ENCODE data around the gene NUB1.

The NUB1 gene

DNA sequence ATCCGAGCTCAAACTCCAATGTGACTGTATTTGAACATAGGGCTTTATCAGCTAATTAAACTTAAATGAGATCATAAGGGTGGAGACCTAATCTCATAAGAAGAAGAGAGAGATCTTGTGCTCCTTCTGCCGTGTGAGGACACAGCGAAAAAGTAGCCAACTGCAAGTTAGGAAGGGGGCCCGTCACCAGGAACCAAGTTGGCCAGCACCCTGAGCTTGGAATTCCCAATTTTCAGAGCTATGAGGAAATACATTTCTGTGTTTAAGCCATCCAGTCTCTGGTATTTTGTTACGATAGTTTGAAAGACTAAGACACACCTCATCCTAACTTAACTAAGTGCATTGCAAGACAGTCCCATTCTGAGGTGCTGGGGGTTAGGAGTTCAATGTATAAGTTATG lies 82.3 kb downstream of the NUB1 start:
- DNase-seq (ENCODE audit: low read depth in 2 of 2), result no peak

DNA sequence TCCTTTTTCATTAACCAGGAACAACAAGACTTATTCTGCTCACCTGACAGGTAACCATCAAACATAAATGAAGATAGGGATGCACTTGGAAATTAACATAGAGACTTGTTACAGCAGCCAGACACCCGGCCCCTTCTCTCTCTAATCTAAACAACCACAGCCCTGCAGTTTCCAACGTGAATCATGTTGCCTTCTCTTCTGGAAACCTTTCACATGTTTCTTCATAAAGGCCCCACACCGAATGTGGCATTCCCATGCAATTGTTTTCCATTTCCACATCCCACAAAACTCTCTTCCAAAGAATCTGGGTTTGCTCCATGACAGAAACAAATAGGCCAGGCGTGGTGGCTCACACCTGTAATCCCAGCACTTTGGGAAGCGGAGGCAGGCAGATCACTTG lies 83.2 kb downstream of the NUB1 start:
- no peak for DNase-seq (ENCODE audit: low read depth in 2 of 2)

DNA sequence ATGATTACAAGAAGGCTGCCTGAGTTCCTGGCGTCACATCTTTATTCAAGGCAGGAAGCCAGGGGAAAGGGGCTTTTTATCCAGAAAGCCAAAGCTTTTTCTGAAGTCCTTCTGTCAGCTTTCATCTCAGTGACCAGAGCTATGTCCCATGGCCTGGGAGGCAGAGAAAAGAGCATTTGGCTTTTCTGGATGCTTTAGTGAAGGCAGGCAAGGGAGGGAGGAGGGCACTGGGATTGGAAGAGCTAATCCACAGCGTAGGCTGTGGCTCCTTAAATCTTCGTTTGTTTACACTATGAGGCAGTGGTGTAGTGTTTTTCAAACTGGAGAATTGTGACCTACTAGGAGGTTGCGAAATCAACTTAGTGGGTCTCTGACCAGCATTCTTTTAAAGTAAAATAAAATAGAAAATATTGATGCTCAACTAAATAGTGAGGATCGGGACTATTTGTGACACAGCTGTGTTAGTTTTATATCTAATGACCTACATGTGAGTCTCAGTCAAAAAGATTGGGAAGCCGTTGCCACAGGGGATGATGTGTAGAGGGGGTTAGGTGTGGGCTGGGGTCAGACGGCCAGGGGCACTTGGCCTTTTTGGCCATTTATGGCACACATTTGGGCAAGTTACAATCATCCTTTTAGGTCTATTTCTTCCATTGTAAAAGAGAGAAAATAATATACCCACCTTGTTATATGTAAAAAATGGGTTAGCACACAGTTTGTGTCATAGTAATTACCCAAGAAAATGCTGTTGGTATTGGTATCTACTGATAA lies 84.2 kb downstream of the NUB1 start:
- no peak for DNase-seq (ENCODE audit: low read depth in 2 of 2)

DNA sequence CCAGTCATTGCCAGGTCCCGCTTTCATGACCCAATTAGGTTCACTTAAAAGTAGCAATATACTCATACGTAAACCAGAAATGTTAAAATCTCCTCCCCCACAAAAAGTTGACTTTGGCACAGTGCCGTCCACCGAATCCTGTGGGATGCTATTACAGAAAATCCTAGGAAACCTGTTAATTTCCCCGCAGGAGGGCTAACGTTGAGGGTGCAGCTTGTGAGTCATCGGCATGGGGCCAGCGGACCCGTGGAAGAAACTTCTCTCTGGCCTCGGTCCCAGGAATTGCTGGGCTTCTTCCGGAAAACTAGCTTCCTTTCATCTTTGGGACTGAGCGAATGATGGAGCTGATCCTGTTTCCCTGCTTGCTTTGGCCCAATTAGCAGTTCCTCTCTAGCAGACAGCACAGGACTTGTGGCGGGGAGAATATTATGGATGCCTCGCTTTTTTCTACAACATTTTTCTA lies 84.9 kb downstream of the NUB1 start:
- DNase-seq (ENCODE audit: low read depth in 2 of 2), result no peak

GRCh38 chr7:151426904-151427704 lies 85.5 kb downstream of the NUB1 start:
- DNase-seq (ENCODE audit: low read depth in 2 of 2), result no peak

GRCh38 chr7:151427705-151428377 lies 86.2 kb downstream of the NUB1 start:
- no peak for DNase-seq (ENCODE audit: low read depth in 2 of 2)

Data from stimulated activated CD8-positive, alpha-beta memory T cell treated with anti-CD3 and anti-CD28 coated beads, Interleukin-2, amount 100 ng/mL, for 48 hours (primary cell).